GM20431 (cell line): Measurements from ENCODE around the gene CFAP157.

Experiments used
- in situ Hi-C: fragments of 300-500 bp; cut with MseI, MboI; formaldehyde crosslinking; loops from one replicate; pipeline ENCODE4 v1.15.0; 2020; ENCODE audit warnings: low sequenced_read_pairs; ENCODE audit not compliant: unreplicated experiment

Gene CFAP157

GRCh38 chr9:127706836-127707241 lies at the start of gene CFAP157:
Gene CFAP157 (plus strand): TSS chr9:127706988. CDS start chr9:127707032, 44 bp downstream.
- in situ Hi-C loops, result no loop called here

DNA sequence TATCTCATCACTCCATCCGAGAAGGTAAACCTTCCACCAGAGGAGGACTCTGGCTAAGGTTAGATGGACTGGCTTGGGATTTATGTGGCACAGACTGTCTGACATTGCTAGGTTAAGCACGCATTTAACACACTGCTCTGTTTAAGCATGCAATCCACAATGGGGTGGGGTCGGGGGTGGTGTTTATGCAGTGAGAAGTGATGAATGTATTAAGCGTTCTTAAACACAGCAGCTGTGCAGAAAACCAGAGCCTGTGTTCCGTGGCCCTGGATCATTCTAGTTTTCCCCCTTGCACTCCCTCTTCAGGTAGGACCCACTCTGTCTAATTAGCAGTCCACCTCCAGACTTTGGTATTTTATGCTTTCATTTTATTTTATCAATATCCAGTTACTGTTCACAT lies 48.4 kb upstream of the CFAP157 start:
- in situ Hi-C loops, result no loop called here

DNA sequence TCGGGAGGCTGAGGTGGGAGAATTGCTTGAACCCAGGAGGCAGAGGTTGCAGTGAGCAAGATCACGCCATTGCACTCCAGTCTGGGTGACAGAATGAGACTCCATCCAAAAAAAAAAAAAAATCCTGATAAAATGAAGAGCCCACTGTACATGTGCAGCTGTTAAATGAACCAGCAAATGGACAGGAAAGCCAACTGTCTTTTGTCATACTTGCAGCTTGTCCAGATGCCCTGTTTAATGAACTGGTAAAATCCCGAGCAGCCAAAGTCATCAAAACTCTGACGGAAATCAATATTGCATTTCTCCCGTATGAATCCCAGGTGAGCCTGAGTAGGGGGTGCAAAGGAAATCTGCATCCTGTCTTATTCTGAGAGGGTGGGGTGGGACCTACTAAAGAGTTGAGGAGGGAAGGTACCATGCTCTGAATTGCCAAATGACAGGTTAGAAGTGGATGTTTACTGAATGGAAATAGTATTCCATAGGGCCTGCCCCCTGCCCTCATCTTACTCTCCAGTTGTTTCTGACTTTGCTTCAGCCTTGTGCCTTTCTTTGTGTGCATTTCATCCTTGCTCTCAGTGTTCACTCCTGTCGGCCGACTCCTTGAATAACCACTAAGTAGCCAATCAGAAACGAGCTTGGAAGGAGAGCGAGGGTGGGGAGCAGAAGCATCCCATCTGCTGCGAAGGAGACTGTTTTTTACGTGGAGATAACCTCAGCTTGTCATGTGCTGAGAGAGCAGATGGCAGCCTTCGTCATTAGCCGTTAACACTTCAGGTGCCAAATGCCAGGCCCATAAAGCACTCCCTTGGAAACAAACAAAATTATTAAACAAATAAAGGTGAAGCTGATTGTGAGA lies 45.7 kb upstream of the CFAP157 start:
- in situ Hi-C loops, result no loop called here

GRCh38 chr9:127662617-127663016 lies 44.2 kb upstream of the CFAP157 start:
- in situ Hi-C loops, result no loop called here

GRCh38 chr9:127664324-127664677 lies 42.5 kb upstream of the CFAP157 start:
- in situ Hi-C loops, result no loop called here

- in situ Hi-C loops, result no loop called here
Measured at GRCh38 chr9:127664678-127665507, 41.9 kb upstream of the CFAP157 start.

GRCh38 chr9:127667127-127667844 lies 39.5 kb upstream of the CFAP157 start:
- in situ Hi-C loops, result no loop called here

DNA sequence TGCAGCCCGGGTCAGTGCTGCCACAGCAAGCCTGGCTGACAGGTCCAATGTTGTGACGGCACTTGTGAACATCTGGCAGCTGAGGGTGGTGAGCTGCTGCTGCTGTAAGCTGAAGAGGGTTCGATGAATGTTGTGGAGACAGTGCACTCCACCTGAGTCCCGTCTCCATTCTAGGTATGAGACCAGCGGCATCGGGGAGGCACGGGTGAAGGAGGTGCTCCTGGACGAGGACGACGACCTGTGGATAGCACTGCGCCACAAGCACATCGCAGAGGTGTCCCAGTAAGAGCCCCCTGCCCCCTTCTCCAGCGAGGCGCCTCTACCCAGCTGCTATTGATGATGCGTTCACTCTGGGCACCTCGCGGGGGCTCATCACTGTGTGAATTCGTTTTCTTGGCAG lies 38.9 kb upstream of the CFAP157 start:
- in situ Hi-C loops, result no loop called here

GRCh38 chr9:127673234-127673633 lies 33.6 kb upstream of the CFAP157 start:
- in situ Hi-C loops, result no loop called here

DNA sequence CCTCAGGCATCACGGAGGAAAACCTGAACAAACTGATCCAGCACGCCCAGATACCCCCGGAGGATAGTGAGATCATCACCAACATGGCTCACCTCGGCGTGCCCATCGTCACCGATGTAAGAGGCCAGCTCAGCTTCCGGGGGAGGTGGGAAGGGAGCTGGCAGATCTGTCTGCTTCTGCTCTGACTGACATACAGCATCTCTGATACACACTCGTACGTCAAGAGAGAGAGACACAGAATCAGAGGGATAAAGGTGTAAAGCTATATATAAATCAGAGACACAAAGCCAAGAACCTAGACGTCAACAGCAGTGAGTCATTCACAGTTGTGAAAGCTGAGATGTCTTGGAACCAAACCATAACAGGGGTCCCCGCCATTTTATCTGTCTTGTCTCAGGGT lies 30.1 kb upstream of the CFAP157 start:
- in situ Hi-C loops, result no loop called here

GRCh38 chr9:127679506-127679905 lies 27.3 kb upstream of the CFAP157 start:
- in situ Hi-C loops, result no loop called here

DNA sequence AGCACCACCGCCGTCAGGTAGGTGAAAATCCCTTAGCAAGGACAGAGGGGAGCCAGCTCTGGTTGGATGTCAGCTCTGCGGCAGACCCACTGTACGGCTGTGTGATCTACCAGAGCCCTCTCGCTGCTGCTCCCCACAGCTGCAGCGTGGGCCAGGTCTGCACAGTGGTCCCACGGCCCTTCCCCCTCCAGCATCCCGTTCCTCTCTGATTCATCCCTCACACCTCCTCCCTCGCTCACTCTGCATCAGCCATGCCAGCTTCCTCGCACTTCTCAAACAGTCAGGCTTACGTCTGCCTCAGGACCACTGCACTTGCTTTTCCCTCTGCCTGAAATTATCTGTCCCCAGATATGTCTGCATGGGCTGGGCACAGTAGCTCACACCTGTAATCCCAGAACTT lies 26.6 kb upstream of the CFAP157 start:
- in situ Hi-C loops, result no loop called here

DNA sequence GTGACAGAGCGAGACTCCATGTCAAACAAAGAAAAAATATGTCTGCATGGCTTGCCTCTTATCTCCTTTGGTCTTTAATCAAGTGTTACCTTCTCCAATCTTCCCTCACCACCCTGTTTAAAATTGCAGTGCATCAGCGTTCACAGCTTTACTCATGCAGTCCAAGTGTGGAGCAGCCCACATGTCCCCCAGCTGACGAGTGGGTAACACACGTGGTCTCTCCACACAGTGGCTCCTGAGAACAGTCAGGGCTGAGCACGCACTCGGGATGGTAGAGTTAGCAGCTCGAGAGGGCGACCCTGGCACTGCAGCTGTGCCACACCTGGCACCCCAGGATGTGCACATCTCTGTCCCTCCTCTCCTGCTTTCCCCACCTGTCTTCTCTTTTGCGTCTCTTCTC lies 25.9 kb upstream of the CFAP157 start:
- in situ Hi-C loops, result no loop called here

DNA sequence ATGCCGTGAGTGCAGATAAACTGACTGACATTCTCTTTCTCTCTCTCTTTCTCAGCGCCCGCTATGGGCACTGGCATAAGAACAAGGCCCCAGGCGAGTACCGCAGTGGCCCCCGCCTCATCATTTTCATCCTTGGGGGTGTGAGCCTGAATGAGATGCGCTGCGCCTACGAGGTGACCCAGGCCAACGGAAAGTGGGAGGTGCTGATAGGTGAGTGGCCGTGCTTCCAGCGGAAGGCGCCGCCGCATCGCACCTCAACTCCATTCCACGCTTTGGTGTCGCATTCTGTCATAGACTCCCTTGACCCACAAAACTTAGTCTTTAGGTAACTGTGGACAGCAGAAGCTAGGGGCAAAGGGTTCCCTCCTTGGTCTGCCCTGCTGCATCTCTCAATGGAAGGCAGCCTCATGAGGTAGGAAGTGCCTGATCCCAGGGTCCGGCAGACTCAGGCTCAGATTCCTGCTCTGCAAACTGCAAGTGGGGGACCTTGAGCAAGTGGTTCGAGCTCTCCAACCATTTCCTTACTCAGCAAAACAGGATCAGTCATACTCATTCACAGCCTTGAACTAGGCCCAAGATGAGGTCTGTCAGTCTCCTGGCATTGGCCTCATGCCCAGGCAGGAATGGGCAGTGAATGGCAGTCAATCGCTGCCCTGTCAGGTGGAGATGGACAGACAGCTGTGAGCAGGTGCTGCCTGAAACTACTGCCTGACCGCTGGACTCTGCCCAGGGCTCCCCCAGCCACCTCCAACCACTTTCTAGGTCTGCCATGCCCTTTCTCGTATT lies 24.2 kb upstream of the CFAP157 start:
- in situ Hi-C loops, result no loop called here

- in situ Hi-C loops, result no loop called here
Measured at GRCh38 chr9:127683723-127684122, 23.1 kb upstream of the CFAP157 start.

GRCh38 chr9:127684576-127684975 lies 22.2 kb upstream of the CFAP157 start:
- in situ Hi-C loops, result no loop called here

DNA sequence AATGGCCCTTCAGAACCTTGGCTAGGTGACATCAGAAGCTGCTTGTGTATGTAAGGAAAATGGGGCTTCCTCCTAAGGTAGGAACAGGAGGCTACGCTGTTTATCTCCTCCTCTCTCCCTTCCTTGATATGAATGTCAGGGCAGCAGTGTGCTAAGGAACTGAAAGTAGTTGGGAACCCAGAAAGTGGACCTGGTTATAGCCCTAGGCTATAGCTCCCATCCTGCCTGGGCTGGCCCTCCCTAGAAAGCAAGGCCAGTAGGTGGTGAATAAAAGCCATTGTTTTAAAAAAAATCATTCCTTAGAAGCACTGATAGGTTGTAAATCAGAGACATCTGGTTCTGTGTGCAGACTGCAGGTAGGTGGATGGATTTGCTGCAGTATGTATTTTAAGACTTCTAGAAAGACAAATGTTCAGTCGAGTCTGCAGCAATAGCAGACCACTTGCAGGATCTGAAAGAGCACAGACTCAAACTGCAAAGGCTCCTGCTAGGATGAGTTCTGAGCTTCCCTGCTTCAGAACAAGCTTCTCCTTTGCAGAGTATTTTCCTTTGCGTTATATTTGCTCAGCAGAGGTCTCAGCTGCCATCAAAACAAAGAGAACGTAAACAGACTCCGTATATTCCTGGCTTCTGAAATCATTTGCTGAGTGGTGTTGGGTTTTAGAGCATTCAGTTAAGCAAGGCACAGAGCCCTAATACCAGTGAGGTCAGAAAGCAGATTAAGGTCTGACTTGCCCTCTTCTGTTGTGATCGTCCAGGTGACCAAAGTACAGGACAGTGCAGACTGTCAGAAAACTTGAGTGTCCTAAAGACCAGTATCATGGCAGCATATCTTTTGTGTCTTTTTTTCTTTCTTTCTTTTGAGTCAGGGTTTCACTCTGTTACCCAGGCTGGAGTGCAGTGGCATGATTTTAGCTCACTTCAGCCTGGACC lies 20.1 kb upstream of the CFAP157 start:
- in situ Hi-C loops, result no loop called here

DNA sequence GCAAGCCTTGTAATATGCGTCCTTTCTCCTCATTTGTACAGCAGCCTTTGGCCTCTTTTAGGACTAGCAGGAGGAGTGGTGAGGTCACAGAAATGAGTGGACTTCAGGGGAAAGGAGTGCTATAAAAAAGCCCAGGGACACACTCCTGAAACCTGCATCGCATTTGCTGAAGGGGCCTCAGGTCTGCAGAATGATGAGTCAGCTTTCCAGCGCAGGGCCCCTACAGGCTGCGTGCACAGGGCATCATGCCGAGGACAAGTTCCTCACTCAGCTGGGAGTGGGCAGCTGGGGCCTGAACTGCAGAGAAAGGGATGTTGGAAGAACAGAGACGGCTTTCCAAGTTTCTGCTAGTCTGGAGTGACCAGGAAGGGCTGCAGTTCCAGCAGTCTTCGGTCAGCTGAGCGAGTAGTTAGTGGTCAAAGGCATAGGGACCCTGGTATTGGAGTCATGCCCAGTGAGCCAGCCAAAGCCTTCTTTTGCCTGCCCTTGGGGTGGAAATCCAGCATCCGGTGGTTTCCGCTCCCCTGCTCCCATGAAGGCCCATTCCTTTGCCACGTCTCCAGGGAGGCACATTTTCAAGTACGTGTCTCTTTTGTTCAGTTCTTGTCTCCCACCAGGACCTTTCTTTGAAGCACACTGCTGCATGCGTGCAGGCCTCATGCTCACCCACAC lies 17.3 kb upstream of the CFAP157 start:
- in situ Hi-C loops, result no loop called here
